ENCODE data around the gene SYNE3. TPM values are rescaled to one million over a fixed set of nuclear protein-coding genes. Genes with fewer than 3 reads are reported as not detected.

Gene SYNE3
- polyA plus RNA-seq, 1 donor (not counting 4 experiments of a cell fraction or from before 2014, with no cell fraction given) = 1.0 TPM

DNA sequence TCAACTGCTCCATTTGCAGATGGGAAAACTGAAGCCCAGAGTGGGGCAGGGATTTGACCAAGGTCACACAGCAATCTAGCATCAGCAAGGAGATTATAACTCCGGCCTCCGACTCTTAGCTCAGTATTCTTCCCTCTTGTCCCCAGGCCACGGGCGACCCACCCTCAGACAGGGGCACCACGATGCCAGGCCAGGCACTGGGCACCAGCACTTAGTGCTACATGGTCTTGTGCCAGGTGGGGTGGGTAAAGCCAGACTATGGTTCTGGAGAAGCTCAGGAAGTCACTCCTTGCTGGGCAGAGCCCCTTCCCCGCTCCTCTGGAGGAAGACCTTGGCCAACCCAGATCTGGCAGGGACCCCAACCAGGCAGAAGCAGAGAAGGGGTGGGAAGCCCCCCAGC is 41.5 kb downstream of the SYNE3 start:
- Histone ChIP-seq H3K4me3 (ENCODE audit: control insufficient read depth in 2 of 3, extremely low read depth in 1 of 3, insufficient read depth in 2 of 3, low read depth in 1 of 3, low read length in 3 of 3) (no peak overlapping the region), H3K79me2 (ENCODE audit: control insufficient read depth, insufficient read depth, low read length) (no peaks in the 10 kb centered on the region), H3K36me3 (ENCODE audit: control insufficient read depth in 2 of 2, extremely low read depth in 1 of 2, insufficient read depth in 2 of 2, low read length in 2 of 2) (no peaks in the 10 kb centered on the region), H3K9me1 (ENCODE audit: control insufficient read depth, extremely low read depth, insufficient read depth, low read length) (no peaks in the 10 kb centered on the region), H3K27me3 (ENCODE audit: control insufficient read depth, extremely low read depth, insufficient read depth, low read length) (no peaks in the 10 kb centered on the region), H3K4me1 (ENCODE audit: control insufficient read depth, extremely low read depth, insufficient read depth, low read length) (peaks cover under 1% of the 10 kb centered on the region), H3K9ac (ENCODE audit: control insufficient read depth, extremely low read depth, insufficient read depth, low read length) (no peak overlapping the region), H3K27ac (ENCODE audit: control insufficient read depth, insufficient read depth, low read length) (no peak overlapping the region), H4K20me1 (ENCODE audit: control insufficient read depth, extremely low read depth, insufficient read depth, low read length) (no peaks in the 10 kb centered on the region), H2AFZ (ENCODE audit: control insufficient read depth, low read length) (no peak overlapping the region), H3K9me3 (ENCODE audit: control insufficient read depth, low read depth, low read length) (no peaks in the 10 kb centered on the region), H3K4me2 (ENCODE audit: control insufficient read depth, extremely low read depth, insufficient read depth, low read depth, low read length) (no peak overlapping the region)
- TF ChIP-seq EZH2 (IDR thresholded peaks at IDR 0.05; ENCODE audit: low read length) = no peak
- TF ChIP-seq, protein P1, sequence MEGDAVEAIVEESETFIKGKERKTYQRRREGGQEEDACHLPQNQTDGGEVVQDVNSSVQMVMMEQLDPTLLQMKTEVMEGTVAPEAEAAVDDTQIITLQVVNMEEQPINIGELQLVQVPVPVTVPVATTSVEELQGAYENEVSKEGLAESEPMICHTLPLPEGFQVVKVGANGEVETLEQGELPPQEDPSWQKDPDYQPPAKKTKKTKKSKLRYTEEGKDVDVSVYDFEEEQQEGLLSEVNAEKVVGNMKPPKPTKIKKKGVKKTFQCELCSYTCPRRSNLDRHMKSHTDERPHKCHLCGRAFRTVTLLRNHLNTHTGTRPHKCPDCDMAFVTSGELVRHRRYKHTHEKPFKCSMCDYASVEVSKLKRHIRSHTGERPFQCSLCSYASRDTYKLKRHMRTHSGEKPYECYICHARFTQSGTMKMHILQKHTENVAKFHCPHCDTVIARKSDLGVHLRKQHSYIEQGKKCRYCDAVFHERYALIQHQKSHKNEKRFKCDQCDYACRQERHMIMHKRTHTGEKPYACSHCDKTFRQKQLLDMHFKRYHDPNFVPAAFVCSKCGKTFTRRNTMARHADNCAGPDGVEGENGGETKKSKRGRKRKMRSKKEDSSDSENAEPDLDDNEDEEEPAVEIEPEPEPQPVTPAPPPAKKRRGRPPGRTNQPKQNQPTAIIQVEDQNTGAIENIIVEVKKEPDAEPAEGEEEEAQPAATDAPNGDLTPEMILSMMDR (optimal IDR thresholded peaks at IDR 0.05 in 1 of 3, IDR thresholded peaks at IDR 0.05 in 1 of 3, conservative IDR thresholded peaks at IDR 0.05 in 1 of 3; ENCODE audit: extremely low read depth in 1 of 3, insufficient read depth in 2 of 3, low read length in 3 of 3) = no peak
- no peak for DNase-seq (ENCODE audit: low read depth, low spot score)
- dilution Hi-C loops (cut with MboI; ENCODE audit: extremely low pct_ligation_motif_present, low sequenced_read_pairs) = no loop called here
- FAIRE-seq = no peak

DNA sequence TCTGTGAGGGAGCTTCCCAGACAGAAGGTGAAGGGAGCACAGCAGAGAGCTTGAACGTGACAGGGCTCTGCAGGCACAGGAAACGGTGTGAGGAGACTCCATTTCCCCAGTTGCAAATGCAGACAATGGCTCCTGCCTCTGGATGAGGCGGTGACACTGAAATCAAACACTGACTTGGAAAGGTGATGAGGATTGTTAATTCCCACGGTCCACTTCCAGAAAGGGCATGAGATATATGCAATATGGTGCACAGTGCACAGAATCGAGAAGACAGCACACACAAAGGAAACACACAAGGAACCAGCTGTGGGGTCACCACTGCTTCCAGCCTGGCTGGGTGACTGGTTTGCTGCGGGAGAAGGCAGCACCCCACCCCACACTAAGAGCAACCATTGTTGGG is 42.0 kb downstream of the SYNE3 start:
- no peaks in the 10 kb centered on the region for H3K79me2 ChIP-seq (ENCODE audit: control insufficient read depth, insufficient read depth, low read length)
- no peak overlapping the region for H3K27ac ChIP-seq (ENCODE audit: control insufficient read depth, insufficient read depth, low read length)
- no peak overlapping the region for H3K9ac ChIP-seq (ENCODE audit: control insufficient read depth, extremely low read depth, insufficient read depth, low read length)
- TF ChIP-seq, protein P1 (optimal IDR thresholded peaks at IDR 0.05 in 1 of 3, IDR thresholded peaks at IDR 0.05 in 1 of 3, conservative IDR thresholded peaks at IDR 0.05 in 1 of 3; ENCODE audit: extremely low read depth in 1 of 3, insufficient read depth in 2 of 3, low read length in 3 of 3) = no peak
- TF ChIP-seq EZH2 (IDR thresholded peaks at IDR 0.05; ENCODE audit: low read length) = no peak
- no peak overlapping the region for H2AFZ ChIP-seq (ENCODE audit: control insufficient read depth, low read length)
- no peaks in the 10 kb centered on the region for H3K36me3 ChIP-seq (ENCODE audit: control insufficient read depth in 2 of 2, extremely low read depth in 1 of 2, insufficient read depth in 2 of 2, low read length in 2 of 2)
- dilution Hi-C loops (cut with MboI; ENCODE audit: extremely low pct_ligation_motif_present, low sequenced_read_pairs) = no loop called here
- H3K9me1 ChIP-seq (ENCODE audit: control insufficient read depth, extremely low read depth, insufficient read depth, low read length) = no peaks in the 10 kb centered on the region
- H3K4me2 ChIP-seq (ENCODE audit: control insufficient read depth, extremely low read depth, insufficient read depth, low read depth, low read length) = no peak overlapping the region
- H3K4me1 ChIP-seq (ENCODE audit: control insufficient read depth, extremely low read depth, insufficient read depth, low read length) = no peaks in the 10 kb centered on the region
- H3K4me3 ChIP-seq (ENCODE audit: control insufficient read depth in 2 of 3, extremely low read depth in 1 of 3, insufficient read depth in 2 of 3, low read depth in 1 of 3, low read length in 3 of 3) = no peak overlapping the region
- H3K9me3 ChIP-seq (ENCODE audit: control insufficient read depth, low read depth, low read length) = no peaks in the 10 kb centered on the region
- no peaks in the 10 kb centered on the region for H4K20me1 ChIP-seq (ENCODE audit: control insufficient read depth, extremely low read depth, insufficient read depth, low read length)
- no peaks in the 10 kb centered on the region for H3K27me3 ChIP-seq (ENCODE audit: control insufficient read depth, extremely low read depth, insufficient read depth, low read length)
- DNase-seq (ENCODE audit: low read depth, low spot score) = no peak
- no peak for FAIRE-seq
